Umbilical cord (tissue), 2 donors: Measurements from ENCODE around the gene TAX1BP3. TPM values are rescaled to one million over a fixed set of nuclear protein-coding genes. Genes with fewer than 3 reads are reported as not detected.

Source experiments
- DNase-seq: peaks from one replicate; pipeline ENCODE4 v3.0.0-alpha.2; 2015; ENCODE audit warnings: low spot score
- total RNA-seq: library from RNA; depleted of rRNA; stranded (reverse); fragments of >200 nt; gene quantifications from one replicate; pipeline ENCODE4 v1.2.3, GENCODE V29; 2014; ENCODE audit warnings: low replicate concordance; ENCODE audit not compliant: insufficient read depth

Gene TAX1BP3
- total RNA-seq, 1 donor from 2014 or later, result 59.0 TPM

DNA sequence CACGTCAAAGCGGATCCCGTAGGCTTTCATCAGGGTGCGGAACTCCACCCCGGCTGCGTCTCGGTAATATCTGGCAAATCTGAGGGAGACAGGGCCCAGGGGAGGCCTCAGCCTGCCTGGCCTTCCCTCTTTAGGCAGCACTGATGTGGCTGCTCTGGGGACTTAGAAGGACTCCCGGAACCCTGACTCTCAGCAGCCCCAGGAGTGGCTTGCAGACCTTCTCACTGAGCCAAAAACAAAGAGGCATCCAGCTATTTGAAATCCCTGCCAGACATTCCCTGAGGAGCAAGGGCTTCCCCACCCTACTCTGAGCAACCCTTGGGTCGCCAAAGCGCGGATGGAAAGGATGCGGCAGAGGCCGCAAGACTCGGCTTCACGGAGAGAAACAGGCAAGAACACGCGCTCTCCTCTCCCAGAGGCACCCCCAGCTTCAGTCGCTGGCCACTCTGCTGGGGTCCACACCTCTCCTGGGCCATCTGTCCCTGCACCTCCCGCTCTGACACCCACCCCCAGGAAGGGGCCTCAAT, 19.7 kb upstream of the TAX1BP3 start:
- no peak for DNase-seq

DNA sequence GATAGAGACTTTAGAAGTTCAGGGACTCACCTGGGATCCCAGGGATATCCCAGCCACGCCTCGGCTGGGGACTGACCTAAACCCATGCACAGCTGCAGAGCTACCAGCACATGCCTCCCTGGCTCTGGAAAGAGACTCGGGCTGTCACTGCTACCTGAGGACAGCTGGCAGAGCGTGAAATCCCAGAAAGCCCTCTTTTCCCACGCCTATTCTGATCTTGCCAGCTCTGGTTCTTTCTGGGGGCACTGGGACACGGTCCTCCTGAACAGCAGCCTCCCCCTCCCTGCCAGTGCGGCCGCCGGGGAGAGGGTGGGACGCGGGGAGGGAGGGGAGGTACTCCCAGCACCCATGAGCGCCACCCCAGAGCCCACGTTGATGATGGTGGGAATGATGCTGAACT, 16.8 kb upstream of the TAX1BP3 start:
- DNase-seq, result no peak

DNA sequence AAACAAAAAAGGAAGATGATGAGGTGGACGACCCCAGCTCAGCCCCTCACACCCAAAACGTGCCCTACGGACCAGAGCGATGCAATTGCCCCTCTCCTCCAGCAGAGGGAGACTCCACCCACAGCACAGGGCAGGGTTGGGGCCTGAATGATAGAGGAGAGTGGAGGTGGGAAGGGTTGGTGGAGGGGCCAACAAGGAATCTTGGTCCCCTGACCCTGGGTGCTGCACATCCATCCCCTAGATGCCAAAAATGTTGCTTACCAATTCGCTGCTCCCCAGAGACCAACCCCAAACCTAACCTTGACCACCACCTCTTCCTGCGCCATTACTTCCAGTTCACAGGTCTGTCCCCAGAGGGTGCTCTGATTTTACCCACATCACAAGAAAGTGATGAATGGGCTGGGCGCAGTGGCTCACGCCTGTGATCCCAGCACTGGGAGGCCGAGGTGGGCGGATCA, 14.7 kb upstream of the TAX1BP3 start:
- DNase-seq, result no peak

DNA sequence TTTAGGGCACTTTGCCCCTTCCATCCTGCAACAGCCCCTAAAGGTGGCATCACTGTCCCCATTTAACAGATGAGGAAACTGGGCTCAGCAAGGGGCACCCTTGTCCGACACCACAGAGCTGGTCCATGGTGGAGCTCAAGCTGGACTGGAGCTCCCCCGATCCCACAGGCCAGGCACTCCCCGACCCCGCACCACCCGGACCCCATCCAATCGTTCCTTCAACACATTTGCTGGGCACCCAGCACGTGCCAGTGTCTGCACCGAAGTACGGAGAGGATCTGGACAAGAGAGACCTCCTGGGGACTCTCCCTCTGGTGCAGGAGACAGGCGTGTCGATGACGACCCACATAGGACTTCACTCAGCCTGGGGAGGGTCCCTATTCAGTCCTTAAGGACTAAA, 13.7 kb upstream of the TAX1BP3 start:
- DNase-seq, result no peak

DNA sequence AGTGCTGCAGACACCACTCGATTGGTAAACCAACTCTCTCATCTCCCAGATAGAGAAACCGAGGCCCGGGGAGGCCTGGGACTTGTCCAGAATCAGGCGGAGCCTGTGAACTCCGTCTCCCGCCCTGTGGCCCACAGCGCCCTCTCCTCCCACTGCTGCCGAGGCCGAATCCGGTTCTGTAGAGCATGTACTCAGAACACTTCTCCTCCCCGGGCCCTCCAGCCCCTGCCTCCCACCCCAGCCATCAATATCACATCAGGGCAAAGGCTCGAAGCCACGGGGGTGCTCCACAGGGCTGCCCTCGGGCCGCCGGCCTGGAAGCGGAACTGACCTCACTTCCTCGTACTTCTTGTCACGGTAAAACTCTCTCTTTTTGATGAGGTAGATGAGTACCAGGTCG, 13.2 kb upstream of the TAX1BP3 start:
- no peak for DNase-seq

DNA sequence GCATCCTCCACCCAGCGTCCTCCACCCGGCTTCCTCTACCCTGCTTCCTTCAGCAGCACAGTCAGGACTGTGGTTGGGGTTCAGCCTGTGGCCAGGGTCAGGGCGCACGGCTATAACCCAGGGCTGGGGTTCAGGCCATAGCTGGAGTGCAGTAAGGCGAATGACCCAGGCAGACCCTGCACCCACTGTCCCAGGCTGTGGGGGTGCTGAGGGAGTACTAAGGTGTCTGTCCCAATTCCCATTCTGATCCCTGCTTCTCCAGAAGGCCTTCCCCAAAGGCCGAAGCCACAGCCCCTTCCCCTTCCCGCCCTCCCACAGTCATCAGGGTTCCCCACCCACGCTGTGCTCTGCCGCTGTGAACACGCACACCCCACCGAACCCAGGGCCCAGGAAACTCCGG, 12.7 kb upstream of the TAX1BP3 start:
- no peak for DNase-seq

DNA sequence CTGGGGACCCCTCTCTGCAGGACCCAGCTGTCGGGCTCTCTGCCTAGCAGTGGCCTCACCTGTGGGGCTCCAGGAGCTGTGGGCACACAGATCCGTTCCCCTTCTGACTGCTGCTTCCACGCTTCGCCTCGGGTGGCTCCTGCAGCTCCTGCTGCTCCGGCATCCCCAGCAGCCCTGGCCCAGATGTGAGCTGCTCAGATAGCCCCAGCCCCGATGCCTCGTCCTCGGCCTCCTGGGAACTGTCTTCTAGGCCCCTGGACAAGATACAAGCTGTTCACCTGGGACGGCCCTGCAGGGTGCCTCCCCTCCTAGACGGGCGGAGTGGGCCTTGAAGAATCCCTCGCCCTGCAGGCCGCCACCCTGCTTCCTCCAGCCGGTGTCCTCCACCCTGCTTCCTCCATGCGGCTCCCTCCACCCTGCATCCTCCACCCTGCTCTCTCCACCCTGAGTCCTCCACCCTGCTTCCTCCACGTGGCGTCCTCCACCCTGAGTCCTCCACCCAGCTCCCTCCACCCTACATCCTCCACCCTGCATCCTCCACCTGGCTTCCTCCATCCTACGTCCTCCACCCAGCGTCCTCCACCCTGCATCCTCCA, 11.3 kb upstream of the TAX1BP3 start:
- DNase-seq, result no peak

DNA sequence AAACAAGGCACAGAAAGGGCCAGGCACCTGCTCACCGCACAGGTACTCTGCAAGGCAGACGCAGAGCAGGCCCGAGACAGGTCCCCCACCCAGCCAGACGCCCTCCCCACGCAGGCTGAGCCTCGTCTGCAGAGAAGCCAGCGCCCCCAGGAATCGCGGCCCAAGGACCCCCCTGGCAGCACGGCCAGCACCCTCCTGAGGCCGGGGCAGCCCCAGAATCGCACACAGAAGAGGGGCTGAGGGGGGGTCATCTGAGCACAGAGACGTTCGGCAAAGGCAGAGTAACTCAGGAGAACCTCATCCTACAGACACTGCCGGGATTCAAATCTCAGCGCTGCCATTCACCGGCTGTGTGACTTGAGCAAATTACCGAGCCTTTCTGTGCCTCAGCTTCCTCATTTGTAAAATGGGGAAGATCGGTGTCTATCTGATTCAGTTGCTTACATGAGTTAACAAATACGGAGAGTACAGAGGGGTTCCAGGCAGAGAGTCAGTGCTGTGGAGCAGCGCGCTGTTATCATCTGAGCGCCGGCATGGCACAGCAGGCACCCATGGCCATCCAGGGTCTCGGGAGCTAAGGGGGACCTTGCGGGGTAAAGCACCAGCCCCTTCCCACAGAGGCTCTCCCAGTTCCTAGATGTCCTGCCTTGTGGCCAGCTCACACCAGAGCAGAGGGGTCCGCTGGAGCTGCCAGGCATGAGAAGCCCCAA, 10.6 kb upstream of the TAX1BP3 start:
- DNase-seq, result no peak

DNA sequence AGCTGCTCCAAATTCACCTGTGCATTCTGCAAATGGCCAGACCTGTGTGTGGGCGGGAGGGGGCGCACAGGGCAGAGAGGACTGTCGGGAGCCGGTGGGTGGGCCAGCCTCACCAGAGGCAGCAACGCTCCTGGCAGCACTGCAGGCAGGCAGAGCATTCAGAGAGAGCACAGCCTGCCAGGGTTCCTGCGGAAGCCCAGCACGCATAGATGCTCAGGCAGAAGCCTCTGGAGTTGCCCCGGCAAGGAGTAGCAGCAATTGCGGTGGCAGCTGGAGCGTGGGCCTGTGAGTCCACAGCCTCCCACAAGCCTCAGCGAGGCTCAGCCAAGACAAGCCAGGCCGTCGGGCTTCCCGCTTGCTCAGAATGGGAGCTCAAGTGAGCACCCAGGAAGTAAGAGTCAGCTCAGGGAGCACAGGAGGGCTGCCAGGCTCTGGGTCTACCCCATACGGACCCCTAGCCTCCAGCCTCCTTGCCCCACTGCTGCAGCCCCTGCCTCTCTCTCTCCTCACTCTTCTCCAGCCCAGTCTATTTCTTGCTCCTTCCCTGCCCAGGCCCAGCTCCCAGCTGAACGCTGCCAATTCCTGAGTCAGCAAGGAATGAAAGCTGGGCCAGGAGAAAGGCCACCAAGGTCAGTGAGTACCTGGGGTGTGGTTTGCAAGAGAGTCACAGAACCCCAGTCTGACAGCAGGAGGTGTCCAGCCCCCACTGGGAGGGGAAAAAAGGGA, 9.9 kb upstream of the TAX1BP3 start:
- DNase-seq, result no peak

DNA sequence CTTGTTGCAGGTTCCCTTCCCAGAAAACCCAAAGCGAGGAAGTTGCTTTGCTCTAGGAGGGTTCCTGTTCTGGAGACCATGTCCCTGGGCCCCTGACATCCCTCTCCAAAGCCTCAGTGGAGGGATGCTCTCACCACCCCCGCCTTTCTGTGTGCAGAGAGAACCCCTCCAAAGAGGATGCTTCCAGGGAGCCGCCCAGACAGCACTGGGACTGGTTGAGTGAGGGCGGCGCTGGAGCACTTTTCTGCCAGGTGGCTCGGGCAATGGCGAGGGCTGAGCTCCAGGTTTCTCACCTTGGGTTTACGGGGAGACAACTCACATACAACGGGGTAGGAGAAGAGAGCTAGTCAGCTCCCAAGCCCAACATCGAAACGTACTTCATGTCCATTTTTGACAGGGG, 7.5 kb upstream of the TAX1BP3 start:
- DNase-seq, result no peak

DNA sequence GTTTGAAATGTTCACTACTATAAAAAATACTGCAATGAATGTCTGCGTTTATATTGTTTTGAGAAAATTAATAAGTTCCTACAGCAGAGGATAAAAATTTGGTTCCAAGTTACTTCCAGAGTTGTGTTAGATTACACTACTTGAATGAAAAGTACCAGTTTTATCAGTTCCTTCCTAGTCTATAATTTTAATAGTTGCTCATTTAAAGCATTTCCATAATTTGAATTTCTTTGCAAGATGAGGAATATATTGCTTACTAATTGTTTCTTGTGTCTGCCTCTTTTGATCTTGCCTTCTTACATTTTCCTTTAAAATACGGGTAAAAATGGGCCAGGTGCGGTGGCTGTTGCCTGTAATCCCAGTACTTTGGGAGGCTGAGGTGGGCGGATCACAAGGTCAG, 4.2 kb upstream of the TAX1BP3 start:
- no peak for DNase-seq

DNA sequence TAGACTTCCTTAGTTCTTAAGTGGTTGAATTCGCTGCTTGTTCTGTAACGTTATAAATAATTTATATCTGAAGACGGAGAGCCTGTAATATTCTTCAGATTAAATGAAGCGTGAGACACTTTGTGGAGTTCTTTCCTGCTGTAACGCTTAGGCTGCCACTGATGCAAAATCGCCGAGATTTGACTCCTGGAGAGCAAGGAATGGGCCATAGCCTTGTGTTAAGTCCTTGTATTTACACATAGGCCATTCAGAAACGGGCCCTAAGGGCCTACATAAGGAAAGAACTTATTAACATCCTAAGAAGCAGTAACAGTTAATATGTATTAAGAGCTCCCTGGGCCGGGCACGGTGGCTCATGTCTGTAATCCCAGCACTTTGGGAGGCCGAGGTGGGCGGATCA, 1.2 kb upstream of the TAX1BP3 start:
- DNase-seq, result no peak

DNA sequence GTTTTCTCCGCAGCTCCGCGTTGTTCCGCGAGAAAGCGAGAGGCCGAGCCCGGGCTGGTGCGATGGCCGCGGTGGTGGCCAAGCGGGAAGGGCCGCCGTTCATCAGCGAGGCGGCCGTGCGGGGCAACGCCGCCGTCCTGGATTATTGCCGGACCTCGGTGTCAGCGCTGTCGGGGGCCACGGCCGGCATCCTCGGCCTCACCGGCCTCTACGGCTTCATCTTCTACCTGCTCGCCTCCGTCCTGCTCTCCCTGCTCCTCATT, 638 bp upstream of the TAX1BP3 start:
- DNase-seq, result no peak

DNA sequence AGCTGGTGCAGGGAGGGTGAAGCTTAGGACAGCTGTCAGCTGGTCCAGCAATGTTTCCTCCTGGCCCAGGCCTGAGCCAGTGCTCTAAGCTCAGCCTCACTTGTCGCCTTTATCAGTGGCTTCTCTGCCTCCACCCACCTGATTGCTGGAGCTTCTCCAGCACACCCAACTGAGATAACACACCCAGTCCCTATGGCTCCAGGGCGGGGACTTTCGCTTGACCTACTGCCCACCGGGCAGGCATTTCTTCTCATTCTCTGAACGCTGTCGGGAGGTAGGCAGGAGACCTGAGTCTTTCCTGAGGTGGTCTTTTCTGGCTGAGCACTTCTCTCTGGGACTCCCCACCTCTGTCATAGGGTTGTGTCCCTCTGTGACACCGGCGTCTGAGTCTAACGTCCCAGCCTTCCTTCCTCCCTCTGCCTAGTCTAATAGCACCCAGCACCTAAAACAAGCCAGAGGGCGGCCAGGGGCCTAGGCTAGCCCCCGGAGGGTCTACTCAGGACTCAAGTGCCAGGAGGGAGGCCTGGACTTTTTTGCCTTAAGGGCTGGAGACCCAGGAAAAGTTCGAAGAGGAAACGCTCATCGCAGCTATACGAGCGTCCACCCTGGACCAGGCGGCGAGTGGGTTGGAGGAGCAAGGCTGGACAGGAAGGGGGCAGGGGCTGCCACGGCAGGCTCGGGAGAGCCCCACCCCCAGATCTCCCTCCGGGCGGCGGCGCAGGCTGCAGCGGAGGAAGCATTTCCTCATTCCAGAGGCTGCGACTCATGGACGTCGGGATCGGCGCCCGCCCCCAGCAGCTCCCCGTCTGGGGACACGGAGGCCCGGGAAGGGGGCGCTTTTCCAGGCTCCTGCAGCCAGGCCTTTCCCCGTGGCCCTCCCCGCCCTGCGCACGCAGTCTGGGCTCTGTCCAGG, 756 bp downstream of the TAX1BP3 start:
- peak; percentile 98 for DNase-seq

DNA sequence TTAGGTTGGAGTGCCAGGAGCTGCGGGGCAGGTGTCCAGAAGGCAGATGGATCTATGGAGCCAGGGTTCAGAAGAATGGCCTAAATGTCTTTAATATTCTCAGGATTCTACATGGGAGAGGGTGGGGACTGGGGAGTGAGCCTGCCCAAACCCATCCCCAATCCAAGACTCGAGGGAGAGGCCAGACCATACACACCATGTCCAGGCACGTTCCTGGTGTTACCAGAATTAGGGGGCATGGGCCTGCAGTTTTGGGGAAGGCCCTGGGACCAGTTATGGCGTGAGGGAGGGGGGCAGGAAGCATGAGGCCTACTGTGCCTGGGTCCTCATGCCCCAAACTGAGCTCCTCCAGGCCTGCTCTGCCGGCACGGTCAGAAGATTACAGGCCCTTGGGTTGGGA, 1.9 kb downstream of the TAX1BP3 start:
- DNase-seq, result no peak

DNA sequence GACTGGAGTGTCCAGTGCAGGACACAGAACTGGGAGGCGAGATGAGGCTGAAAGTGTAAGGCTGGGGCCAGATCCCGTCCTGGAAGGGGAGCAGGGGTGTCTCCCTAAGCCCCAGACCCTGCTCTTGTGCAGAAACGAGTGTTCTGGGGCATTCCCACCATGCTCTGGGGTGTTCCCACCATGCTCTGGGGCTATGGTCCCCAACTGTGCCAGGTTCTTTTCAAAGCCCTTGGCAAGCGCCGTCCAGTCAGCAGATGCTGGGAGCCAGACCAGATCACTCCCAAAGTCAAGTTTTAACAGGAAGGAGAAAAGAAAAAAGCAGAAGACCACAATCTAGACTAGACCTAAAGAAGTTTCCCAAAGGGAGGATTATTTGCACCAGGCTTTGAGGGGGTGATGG, 2.5 kb downstream of the TAX1BP3 start:
- DNase-seq, result no peak

DNA sequence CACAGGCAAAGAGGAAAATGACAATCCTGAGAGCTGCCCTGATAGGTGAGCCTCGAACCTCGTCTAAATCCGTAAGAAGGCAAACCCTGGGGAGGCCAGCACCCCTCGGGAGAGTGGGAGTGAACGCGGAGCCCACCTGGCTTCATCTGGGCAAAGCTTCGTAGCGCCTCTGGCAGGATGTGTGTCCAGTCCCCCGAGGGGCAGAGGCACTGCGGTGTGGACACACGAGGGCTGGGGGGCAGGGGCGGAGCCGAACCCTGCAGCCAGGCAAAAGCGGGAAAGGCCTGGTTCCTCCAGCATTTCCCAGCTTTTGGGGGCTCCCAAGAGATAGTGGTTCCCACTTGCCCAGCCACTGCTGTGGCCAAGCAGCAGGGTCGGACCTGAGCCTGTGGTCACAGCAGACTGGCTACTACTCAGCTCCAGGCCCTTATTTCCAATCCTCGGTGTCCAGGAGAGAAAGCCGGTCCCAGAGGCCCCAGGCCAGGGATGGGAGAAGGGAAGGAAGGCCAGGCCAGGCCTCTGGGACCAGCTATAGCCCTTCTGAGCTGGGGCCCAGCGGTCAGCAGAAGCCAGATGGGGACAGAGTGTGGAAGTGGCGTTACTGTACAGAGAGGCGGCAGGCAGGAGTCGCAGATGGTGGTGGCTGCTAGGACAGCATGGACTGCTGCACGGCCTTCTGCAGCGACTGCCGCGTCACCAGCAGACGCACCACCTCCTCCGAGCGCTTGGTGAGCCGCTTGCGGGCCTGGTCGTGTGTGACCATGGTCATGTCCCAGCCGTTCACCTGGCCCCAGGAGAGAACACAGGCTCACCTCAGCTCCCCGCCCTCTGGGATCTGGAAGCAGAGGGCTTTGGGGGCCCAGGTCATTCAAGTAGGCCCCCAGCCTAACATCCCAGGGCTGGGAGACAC, 5.0 kb downstream of the TAX1BP3 start:
- DNase-seq, result no peak

DNA sequence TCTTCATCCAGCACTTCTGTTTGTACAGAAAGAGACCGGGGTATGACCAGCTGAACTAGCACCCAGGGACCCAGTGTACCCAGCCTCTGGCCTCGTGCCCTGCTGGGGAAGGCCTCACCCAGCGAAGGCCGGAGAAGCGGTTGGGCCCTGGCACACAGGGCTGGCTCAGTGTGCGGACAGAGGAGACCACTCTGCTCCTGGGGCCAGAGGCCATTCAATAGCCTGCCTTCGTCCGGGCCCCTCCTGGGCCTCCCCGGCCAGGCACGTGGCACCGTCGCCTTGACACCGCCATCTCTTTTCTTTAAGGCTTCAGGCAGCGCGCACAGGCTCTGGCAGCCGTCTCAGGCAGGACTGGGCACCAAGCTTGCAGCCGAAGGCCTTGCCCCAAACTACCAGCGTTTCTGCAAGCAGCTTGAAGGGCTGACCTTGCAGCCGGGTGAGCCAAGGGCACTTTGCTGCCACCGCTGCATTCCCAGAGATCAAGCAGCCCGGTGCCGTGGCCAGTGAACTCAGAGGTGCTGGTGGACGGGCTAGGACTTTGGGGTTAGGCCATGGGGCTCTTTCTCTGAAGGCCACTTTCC, 8.0 kb downstream of the TAX1BP3 start:
- DNase-seq, result no peak

DNA sequence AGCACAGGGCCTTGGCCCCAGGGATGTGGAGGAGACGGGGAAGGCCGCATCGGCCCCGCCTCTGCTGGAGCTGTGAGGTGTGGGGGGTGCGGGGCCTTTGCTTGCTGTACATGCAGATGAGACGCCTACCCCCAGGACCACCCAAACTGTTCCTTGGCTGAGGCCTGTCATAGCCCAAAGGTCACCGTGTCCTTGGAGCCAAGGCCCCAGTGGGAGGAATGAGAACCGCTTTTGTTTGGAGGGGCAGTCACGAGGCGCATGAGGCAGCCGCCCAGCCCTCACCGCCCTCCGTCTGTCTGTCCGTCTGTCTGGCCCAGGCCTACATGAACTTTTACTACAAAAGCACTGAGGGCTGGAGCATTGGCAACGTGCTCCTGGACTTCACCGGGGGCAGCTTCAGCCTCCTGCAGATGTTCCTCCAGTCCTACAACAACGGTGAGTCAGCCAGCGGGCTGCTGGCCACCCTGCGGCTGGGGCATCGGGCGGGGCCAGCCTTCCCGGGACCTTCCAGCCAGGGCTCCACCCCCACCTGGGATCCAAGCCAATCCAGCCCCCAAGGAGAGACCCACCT, 8.8 kb downstream of the TAX1BP3 start:
- peak; percentile 57 for DNase-seq

DNA sequence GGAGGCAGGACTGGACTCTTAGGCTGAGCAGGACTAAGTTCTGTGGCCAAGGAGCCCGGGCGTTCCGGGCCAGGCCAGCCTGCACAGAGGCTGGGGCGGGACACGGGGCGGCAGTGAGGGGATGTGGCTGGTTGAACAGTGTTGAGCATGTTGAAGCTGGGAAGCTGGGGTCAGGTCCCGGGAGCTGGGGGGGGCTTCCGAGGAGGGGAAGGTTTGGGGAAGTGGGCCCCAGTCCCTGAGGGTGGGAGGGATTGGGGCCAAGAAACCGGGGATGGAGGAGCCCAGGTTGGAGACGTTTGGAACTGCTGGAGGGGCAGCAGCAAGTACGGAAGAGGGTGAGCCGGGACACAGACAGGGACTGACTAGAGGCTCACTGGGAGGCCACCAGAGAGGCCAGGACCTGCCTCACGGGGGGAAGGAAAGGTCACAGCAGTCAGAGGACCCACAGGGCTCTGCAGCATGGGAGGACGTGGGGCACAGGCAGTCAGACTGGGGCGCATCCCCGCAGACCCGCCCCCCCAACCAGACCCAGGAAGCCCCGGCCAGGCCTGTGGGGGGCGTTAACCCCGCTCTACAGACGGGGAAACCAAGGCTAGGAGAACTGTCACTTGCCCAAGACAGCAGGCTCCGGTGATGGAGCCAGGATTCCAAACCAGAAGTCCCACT, 9.5 kb downstream of the TAX1BP3 start:
- DNase-seq, result no peak
